Measurements from ENCODE around the gene HSCB. TPM values are rescaled to one million over a fixed set of nuclear protein-coding genes. Genes with fewer than 3 reads are reported as not detected.
A peak's percentile ranks its signal among the peaks of the same experiment; 100 is the strongest.

The HSCB gene
- total RNA-seq, 1 donor from 2014 or later = 18.7 TPM

GRCh38 chr22:28766628-28767027 is 24.8 kb downstream of the HSCB start:
- TF ChIP-seq CTCF (conservative IDR thresholded peaks at IDR 0.05) = no peak
- Mint-ChIP-seq H3K27me3 (ENCODE audit: low read depth) (peaks cover under 1% of the 10 kb centered on the region), H3K4me1 (no peaks in the 10 kb centered on the region), H3K4me3 (no peak overlapping the region), H3K36me3 (ENCODE audit: low read depth) (no peaks in the 10 kb centered on the region), H3K9me3 (no peaks in the 10 kb centered on the region), H3K27ac (ENCODE audit: unreplicated experiment) (no peak overlapping the region)
- no peak for DNase-seq (ENCODE audit: low read depth, low spot score)

- Mint-ChIP-seq H3K36me3 (ENCODE audit: low read depth) (peaks cover 4% of the 10 kb centered on the region), H3K27me3 (ENCODE audit: low read depth) (no peaks in the 10 kb centered on the region), H3K4me3 (no peak overlapping the region), H3K9me3 (peaks cover 2% of the 10 kb centered on the region), H3K27ac (ENCODE audit: unreplicated experiment) (no peak overlapping the region), H3K4me1 (peaks cover 10% of the 10 kb centered on the region)
- no peak for DNase-seq (ENCODE audit: low read depth, low spot score)
- no peak for TF ChIP-seq CTCF (conservative IDR thresholded peaks at IDR 0.05)
Measured at GRCh38 chr22:28768701-28769393, 27.0 kb downstream of the HSCB start.

GRCh38 chr22:28769394-28770085 is 27.7 kb downstream of the HSCB start:
- peaks cover 2% of the 10 kb centered on the region for H3K9me3 Mint-ChIP-seq
- no peaks in the 10 kb centered on the region for H3K27me3 Mint-ChIP-seq (ENCODE audit: low read depth)
- peaks cover 12% of the 10 kb centered on the region for H3K4me1 Mint-ChIP-seq
- no peak overlapping the region for H3K27ac Mint-ChIP-seq (ENCODE audit: unreplicated experiment)
- H3K36me3 Mint-ChIP-seq (ENCODE audit: low read depth) = peaks cover 5% of the 10 kb centered on the region
- peak overlapping the region; percentile 41 for H3K4me3 Mint-ChIP-seq
- no peak for TF ChIP-seq CTCF (conservative IDR thresholded peaks at IDR 0.05)
- DNase-seq (ENCODE audit: low read depth, low spot score) = no peak

- H3K27ac Mint-ChIP-seq (ENCODE audit: unreplicated experiment) = no peak overlapping the region
Measured at GRCh38 chr22:28771195-28771791, 29.5 kb downstream of the HSCB start.

More at GRCh38 chr22:28771195-28771791, 29.5 kb downstream of the HSCB start:
- Mint-ChIP-seq H3K4me1 (peaks cover 16% of the 10 kb centered on the region), H3K4me3 (peak overlapping the region; percentile 38), H3K9me3 (peaks cover 2% of the 10 kb centered on the region), H3K27me3 (ENCODE audit: low read depth) (no peaks in the 10 kb centered on the region), H3K36me3 (ENCODE audit: low read depth) (peaks cover 13% of the 10 kb centered on the region)
- no peak for DNase-seq (ENCODE audit: low read depth, low spot score)
- TF ChIP-seq CTCF (conservative IDR thresholded peaks at IDR 0.05) = no peak

Measured in neural crest cell (in vitro differentiated cells).